EL (cell line): Measurements from ENCODE around the gene FASTKD3.

Experiments used
- DNase-seq: peaks from one replicate; pipeline ENCODE4 v3.0.0-alpha.2; 2016

Gene FASTKD3

DNA sequence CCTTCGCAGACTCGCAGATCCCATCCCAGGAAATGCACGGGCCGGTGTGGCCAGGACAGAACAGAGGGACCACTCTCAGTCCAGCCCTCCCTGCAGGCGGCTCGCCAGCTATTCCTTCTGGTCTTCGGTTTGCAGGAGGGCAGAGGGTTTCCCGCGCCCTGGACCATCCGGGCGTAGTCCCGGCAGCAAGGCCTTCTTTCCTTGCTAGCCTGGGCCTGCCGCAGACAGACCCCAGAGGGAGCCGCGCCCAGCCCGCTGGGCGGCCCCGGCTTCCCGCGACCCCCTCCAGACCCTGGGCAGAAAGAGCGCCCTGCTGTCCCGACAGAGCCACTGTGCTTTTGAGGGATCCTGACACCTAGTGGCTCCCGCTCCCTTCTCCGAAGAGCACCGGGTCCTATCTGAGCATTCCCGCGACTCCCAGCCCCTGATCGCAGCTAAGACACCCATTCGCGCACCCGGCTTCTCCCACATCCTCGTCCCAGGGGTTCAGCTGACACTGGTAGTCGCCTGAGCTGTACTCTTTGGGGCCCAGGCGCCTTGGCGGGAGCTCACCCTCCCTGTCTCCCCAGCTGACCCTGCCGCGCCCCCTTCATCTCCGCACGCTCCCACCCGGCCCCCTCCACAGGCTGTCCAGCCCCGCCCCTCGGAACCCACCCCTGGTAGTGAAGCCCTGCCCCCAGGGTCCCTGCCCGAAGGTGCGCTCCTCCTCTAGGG is 19.0 kb downstream of the FASTKD3 start:
- peak; percentile 20 for DNase-seq

DNA sequence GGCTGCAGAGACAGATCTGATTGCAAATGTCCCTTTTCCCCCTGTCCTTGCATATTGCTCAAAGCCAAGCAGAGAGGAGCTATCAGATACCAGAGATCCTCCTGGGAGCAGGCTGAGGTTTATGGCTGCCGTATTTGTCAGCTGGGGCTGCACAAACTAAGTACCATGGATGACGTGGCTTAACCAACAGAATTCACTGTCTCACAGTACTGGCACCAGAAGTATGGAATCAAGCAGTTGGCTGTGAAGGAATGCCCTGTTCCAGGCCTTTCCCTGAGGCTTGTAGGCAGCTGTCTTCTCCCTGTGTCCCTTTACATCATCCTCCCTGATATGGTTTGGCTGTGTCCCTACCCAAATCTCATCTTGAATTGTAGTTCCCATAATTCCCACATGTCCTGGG is 20.5 kb downstream of the FASTKD3 start:
- DNase-seq: no peak

DNA sequence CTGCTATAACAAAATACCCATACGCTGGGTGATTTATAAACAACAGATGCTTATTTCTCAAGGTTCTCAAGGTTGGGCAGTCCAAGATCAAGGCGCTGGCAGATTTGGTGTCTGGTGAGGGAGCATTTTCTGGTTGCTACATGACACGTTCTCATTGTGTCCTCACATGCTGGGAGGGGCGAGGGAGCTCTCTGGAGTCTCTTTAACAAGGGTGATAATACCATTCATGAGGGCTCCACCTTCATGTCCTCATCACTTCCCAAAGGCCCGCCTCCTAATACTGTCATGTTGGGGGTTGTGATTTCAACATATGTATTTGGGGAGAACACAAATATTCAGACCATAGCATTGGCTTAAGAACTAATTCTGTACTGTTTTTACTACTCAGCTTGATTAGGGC is 22.5 kb downstream of the FASTKD3 start:
- DNase-seq: no peak

DNA sequence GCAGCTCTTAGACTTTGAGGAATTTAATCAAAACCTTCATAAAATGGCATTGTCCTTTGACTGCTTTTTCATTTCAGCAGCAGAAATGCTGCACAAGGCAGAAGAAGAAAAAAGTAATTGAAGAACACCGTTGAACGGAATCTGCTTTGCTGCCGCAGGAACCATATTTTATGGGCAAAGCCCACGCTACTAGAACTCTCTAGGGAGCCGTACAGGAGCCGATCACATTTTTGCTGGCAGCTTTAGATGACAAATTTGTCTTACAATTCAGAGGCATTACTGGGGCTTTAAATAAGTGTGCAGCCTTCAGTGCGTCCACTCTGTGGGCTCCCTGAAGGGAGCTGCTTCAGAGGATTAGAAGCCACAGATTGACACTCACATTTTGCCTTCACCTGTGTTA is 23.3 kb downstream of the FASTKD3 start:
- no peak for DNase-seq

DNA sequence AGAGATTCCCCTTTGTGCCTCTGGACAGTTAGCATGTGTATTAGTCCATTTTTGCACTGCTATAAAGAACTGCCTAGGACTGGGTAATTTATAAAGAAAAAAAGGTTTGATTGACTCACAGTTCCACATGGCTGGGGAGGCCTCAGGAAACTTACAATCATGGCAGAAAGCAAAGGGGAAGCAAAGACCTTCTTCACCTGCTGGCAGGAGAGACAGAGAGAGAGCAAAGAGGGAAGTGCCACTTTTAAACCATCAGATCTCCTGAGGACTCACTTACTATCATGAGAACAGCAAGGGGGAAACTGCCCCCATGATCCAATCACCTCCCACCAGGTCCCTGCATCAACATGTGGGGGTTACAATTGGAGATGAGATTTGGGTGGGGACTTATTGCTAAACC is 23.9 kb downstream of the FASTKD3 start:
- DNase-seq: no peak

DNA sequence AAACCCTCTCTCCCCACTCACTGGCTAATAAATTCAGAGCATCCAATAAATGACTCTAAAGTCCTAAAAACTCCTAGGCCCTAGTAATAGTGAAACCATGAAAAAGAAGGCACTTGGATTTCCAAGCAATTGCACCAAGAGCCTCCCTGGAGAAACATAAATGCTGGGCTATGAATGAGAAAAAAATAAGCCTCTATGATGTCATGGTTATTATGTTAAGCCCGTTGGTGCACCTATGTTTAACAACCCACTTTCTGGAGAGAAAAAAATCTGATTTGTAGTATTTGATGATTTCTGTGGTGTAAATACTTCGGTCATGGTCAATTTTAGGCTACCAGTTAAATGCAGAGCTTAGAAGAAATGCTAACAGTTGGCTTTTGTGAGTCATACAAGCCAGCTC is 26.3 kb downstream of the FASTKD3 start:
- DNase-seq: no peak

DNA sequence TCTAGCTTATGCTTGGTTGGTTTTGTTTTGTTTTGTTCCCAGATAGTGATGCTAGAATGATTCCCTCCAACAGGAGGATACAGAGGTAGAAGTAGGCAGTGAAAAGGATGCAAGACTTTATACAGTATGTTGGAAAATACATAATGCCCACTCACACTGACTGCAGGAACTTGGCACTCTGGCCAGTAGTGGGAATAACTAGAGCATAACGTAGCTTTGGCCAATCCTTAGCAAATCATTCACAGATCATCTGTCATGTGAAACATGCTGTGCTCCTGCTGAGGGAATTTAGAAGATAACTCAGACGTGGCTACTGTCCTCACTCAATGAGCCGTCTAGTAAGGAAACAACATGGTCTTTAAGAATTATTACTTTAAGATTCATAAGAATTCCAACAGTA is 31.4 kb downstream of the FASTKD3 start:
- DNase-seq: no peak

DNA sequence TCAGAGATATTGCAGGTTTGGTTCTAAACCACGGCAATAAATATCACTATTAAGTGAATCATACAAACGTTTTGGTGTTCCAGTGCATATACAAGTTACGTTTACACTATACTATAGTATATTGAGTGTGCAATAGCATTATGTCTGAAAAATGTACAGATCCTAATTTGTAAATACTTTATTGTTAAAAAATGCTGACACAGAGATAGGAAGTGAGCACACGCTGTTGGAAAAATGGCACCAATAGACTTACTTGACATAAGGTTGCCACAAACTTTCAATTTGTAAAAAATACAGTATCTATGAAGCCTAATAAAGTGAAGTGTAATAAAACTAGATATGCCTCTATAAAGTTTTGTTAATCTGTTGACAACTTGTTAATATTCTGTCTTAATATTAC is 33.8 kb downstream of the FASTKD3 start:
- no peak for DNase-seq

DNA sequence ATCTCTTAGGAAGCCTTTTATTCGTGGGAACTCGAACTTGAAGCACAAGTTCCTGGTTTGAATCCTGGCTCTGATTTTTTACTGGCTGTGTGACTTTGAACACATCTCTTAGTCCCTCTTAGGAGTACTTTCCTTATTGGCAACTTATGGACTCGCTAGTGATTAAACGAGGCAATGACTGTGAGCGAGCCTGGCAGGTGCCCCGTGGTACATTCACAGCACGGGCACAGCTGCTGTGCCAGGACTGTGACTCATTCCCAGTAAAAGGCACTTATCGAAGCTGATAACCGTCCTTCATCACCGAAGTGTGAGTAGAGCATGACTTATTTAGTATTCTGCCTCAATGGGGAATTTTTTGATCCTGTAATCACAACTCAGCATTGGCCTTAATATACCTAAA is 40.6 kb downstream of the FASTKD3 start:
- no peak for DNase-seq

DNA sequence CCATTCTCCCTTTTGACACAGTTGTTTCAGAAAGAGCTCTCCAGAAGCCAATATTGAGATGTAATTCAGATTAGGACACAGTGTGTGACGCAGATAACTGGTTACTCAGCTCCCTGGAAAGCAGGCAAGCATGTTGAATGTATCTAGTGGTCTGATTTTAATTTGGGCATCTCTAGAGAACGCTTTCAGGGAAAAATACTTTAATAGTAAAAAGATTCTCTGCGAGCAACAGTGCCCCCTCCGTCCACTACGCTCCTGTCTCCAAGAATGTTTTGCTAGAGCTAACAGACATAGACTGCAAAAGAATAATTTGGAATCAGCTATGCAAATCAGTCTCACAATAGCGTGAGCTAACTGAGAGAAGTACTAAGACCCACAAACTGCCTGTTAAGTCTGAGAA is 41.2 kb downstream of the FASTKD3 start:
- no peak for DNase-seq

DNA sequence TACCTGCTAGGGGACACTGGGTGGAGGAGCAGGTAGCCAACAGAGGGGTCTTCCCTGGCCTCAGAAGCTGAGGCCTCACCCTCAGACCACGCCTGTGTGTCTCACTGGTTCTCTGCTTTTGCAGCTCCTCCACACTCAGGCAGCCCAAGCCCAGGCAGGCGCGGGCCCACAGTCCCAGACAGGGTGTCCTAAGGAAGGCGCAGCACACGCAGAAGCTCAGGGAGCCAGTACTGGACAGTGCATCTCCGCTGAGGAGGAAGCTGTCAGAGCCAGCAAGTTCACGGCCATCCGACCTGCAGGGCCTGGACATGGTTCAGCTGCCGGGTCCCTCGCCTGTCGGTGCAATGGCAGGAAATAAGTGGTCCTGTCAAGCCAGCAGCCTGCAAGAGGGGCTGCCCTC is 43.2 kb downstream of the FASTKD3 start:
- no peak for DNase-seq

DNA sequence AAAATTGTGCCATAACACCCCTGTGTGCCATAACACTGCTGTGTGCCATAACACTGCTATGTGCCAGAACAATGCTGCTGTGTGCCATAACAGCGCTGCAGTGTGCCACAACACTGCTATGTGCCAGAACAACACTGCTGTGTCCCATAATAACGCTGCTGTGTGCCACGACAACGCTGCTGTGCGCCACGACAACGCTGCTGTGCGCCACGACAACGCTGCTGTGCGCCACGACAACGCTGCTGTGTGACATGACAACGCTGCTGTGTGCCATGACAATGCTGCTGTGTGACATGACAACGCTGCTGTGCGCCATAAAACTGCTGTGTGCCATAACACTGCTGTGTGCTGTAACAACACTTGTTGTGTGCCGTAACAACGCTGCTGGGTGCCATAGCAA is 43.8 kb downstream of the FASTKD3 start:
- no peak for DNase-seq

DNA sequence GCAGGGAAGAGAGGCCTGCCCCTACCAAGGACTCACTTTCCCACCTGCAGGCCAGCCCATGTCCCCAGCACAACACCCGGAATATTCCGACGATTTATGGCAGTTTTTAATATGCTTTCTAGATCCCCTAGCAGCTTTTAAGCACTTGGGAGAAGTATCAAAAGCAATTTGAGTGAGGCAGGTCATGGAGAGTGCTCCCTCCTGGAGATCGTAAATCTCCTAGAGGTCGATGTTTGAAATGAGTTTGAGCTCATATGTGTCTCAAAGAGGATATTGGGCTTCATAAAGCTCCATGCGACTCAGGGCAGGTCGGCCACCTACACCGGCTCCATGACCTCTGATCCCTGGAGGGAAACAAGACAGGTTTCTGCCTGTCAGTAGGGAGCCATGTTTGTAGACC is 45.2 kb downstream of the FASTKD3 start:
- DNase-seq: no peak

DNA sequence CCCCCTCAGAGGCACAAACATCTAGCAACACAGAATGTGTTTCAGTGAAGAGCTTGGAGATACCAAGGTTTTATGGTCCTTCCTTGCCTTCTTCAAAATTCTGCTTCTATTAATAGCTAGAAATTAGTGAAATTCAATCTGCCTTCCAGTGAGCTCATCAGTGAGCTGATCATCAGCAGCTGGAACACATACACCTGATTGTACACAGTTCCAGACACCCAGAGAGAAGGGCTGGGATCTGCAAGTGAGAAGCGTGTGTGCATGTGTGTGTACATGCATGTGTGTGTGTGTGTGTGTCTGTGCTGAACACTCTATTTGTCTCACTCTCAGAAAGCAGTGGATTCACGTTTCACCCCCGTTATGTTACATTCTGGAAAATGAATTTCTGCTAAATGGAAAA is 46.4 kb downstream of the FASTKD3 start:
- DNase-seq: no peak

DNA sequence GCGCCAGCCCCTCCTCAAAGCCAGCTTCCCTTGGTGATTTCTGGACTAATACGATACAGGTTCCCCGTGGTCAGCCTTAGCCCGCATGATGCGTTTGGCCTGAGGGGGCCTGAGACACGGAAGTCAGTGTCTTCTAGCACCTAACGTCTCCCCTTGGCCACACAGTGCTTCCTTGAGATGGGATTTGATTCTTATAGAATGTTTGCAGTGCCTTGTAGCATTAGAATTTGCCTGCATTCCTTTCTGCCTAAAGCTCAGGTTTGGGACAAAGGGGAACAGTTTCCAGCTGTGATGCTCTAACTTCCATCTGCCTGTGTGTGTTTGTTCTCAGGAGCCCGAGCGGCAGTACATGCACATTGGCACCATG is 52.3 kb downstream of the FASTKD3 start:
- DNase-seq: no peak

DNA sequence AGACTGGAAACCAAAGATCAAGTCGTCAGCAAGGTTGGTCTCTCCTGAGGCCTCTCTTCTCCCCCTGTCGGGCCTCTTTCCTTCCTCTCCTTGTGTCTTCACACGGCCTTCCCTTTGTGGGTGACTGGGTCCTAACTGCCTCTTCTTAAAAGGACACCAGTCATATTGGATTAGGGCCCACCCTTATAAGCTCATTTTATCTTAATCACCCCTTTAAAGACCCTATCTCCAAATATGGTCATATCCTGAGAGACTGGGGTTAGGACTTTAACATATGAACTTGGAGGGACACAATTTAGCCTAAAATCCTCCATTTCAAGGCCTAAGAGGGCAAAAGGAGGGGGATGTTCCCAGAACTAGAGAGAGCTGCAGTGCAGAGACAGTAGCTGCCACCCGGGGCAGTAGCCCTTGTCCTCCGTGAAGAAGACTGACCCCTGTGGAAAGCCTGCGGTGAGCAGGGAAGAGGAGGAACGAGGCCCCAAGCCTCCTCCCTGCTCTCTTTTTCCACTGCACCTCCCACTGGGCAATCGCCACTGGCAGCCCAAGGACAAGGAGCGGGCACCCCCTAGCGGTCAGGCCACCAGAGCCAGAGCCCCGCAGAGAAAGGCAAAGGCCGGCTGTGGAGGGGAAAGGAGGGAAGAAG is 52.8 kb downstream of the FASTKD3 start:
- peak; percentile 67 for DNase-seq

DNA sequence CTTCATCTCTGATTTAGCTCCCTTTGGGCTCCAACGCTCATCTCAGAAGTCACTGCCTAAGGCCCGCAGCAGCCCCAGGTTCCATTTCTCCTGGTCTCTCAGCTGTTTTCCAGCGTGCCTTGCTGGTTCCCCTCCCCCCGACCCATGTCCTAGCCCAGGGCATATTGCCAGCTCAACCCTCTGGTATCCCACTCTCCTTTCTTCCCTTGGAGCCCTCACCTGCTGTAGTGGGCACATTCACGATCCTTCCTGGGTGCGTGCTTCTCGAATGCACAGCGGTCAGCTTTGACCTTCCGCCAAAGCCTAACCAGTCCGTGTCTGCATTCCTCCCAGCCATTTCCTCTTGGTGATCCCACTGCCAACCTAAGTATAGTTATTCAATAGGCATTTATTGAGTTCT is 54.0 kb downstream of the FASTKD3 start:
- DNase-seq: no peak

DNA sequence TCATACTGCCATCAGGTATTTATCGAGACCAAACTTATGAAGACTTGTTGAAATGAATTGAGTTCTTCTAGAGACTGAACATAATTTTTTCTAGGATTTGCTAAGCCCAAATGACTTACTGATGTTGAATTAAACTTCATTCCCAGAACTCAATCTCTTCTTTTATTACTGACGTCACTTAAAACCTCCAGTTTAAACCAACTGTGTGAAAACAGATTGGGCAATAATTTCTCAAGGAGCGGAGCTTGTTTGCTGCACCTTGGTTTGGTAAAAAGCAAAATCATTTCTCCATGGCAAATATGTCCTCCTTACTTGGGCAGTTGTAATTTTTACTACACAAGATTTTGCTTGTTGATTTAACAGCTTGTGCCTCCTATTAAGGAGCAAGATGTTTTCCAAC is 55.3 kb downstream of the FASTKD3 start:
- DNase-seq: no peak

DNA sequence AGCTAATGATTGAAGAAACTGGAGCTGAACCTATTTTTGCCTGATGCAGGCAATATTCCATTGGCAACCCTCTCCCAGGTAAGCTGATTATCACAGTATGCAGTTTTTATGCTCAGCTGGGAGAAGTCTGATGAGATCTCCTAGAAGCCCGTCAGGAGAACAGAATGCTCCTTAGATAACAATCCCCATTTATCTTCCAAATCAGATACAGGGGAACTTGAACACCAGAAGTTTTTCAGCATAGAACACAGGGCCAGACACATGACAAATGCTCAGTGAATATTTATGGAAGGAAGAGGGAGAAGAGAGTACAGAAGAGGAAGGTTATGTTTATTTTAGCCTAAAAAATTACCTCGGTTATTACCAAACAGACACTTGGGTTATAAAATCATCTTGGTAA is 55.8 kb downstream of the FASTKD3 start:
- DNase-seq: no peak

DNA sequence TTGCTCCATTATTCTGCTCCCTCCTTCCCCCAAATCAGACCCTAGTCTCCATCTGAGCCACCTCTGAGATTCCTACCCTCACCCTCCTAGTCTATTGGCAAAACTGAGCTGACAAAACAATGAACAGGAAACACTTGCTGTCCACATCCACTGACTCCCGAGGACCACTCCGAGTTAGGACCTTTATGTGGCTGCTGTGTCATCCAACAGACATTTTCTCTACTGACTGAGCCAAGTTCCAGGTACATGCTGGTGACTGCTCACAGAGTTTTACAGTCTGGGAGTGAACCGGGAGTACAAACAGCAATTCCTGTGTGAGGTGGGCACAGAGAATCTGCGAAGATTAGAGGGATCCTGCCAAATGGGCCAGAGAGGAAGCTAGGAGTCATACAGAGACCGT is 57.1 kb downstream of the FASTKD3 start:
- no peak for DNase-seq
